GM18511 (cell line): ENCODE measurements around the gene ATP8A2.
"Not testable (repeated sequence)": the region's sequence is repeated elsewhere in the genome, so short reads cannot be mapped to it uniquely, and the experiment has no call there.

Experiments
- ATAC-seq: cut with Tn5 transposase; IDR thresholded peaks from one replicate; pipeline ENCODE4 v1.9.1; 2021; ENCODE audit warnings: mild to moderate bottlenecking, moderate library complexity; ENCODE audit not compliant: unreplicated experiment

The ATP8A2 gene

DNA sequence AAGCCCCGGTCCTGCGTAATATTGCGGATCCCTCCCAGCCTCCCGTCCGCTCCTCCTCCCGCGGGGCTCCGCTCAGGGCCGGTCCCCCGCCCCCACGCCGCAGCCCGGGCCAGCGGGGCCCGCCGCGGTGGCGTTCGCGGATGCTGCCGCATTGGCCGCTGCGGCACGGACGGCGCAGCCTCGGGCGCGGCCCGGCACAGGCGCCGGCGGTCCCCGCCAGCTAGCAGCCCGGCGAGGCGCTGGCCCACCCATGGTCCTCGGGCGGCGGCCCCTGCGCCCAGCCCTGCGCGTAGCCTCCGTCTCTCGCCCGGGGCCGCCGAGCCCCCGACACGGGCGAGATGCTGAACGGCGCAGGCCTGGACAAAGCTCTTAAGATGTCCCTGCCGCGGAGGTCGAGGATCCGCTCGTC, at the start of gene ATP8A2:
ATP8A2 (plus strand) TSS at position 100 of the 409 bp plus-strand sequence; CDS start at position 339, 239 bp downstream.
- no peak for ATAC-seq

DNA sequence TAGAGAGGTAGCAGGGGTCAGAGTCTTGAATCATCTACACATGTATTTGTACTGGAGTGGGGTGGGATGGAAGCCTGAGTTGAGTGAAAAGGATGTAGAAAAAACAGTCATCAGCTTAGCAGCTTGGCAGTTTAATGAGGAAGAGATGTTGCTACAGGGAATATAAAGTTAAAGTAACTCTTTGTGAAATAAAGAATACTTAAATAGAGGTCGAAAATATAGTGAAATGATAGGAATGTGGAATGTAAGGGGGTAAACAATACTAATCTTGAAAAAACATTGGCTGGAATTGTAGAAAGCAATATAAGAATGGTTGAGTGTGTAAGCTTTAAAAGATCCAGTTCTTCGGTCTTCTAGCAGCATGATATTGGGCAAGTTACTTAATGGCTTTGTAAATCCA, 47.7 kb upstream of the ATP8A2 start:
- no peak for ATAC-seq

DNA sequence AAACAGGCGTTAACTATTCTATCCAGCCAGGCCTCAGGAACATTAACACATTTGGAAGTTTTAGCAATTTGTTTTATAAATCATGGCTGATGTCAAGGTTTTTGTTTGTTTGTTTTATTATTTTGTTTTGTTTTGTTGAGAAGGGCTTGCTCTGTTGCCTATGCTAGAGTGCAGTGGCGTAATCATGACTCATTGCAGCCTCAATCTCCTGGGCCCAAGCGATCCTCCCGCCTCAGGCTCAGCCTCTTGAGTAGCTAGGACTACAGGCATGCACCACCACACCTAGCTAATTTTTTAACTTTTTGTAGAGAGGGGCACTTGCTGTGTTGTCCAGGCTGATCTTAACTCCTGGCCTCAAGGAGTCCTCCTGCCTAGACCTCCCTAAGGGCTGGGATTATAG, 42.1 kb upstream of the ATP8A2 start:
- no peak for ATAC-seq

DNA sequence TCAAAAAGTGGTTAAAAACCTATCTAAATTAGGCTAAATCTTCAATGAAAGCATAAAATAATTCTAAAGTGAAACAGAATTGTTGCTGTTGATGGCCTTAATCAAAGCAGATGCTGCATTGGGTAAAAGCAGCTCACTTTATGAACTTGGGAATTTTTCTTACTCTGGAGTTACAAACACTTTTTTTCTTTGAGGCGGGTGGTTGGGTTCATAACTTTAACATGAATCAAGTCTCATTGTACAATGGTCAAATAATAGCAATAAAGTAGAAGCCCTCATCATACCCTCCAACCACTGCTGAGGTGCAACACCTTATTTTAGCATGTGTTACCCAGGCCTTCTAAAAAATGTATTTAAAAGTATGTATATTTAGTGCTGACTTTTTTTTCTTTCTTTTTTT, 41.2 kb upstream of the ATP8A2 start:
- no peak for ATAC-seq

DNA sequence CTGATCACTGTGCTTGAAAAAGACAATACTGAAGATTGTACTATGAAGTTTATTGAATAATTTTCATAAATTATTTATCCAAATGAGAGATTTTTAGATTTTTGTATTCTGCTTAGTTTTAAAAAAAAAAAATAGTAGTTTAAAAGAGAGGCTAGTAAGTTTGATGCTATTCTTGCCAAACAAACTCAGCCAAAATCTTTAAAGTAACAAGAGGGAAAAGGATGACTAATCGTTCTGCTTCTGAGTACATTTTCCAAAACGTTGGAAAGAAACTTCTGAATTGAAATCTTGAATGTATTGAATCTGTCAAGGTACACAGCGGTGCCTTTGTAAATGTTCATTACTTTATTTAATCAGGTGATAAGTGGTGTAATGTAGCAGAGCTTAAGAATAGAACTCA, 35.9 kb upstream of the ATP8A2 start:
- no peak for ATAC-seq

DNA sequence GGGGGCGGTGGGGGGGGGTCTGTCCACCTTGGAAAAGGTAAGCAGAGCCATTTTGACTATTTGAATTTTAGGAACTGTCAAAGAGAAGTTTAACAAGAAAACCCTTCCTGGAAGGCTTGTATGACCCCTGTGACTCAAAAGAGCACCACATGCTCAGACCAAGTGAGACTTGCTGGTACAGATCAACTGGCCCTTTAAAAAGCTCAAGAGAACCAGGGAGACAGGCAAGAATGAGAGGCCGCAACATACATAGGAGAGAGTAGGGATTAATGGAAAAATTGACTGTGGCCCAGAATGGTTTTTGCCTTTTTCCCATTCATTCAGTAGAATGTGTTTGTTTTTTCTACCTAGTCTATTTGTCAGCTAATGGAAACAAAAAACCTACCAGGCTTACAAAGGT, 26.2 kb upstream of the ATP8A2 start:
- ATAC-seq: no peak

DNA sequence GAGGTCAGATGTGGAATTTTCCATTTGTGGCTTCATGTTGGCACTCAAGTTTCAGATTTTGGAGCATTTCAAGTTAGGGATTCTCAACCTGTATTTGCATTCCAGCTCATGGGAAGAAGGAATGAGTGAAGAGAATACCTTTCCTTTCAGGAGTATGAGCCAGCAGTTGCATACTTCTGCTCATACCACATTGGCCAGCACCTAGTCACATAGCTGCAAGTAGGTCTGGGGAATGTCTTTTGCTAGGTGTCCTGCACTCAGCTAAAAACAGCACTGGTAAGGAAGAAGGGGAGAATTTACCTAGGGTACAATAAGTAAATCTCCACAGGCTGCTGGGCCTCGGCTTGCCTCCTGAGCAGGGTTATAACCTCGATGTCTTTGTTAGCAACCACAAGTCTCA, 24.6 kb upstream of the ATP8A2 start:
- no peak for ATAC-seq

DNA sequence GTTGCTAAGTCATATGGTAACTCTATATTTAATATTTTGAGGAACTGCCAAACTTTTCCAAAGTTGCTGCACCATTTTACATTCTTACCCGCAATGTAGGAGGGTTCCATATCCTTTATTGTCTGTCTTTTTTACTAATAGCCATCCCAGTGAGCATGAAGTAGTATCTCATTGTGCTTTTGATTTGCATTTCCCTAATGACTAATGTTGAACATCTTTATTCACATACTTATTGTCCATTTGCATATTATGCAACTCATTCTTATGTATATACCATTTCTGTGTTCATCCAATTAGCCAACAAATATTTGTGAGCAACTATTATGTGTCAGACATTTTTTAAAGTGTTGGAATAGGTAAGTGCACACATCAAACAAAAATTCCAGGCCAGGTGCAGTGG, 20.4 kb upstream of the ATP8A2 start:
- ATAC-seq: no peak

DNA sequence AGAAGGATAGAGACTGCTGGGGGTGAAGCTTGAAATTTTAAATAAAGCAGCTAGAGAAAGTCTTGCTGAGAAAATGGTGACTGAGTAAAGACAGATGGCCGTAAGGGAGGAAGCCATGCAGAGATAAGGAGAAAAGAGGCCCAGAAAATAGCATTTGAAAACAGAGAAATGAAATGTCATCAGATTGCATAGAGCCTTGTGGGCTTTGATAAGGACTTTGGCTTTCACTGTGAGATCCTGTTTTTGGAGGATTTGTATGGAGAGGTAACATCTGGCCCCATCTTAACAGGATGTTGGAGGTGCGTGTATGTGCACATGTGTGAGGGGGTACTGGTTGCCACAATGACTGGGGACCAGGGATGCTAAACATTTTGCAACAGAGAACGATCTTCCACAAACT, 19.5 kb upstream of the ATP8A2 start:
- no peak for ATAC-seq

DNA sequence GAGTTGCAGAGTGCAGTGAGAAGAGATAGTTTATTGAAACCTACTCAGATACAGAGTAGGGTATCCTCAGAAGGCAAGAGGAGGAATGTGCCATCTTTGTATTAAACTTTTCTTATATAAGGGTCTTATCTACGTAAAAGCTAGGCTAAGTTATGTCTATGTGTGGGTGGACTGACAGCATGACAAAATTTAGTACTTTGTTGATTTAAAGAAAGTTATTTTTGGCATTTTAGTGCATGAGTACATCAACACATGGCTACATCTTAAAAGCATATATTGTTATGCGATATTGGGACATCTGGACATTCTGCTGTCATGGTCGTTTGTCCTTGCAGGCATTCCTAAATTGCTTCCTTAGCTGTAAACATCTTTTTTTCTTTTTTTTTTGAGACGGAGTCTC, 19.0 kb upstream of the ATP8A2 start:
- no peak for ATAC-seq

DNA sequence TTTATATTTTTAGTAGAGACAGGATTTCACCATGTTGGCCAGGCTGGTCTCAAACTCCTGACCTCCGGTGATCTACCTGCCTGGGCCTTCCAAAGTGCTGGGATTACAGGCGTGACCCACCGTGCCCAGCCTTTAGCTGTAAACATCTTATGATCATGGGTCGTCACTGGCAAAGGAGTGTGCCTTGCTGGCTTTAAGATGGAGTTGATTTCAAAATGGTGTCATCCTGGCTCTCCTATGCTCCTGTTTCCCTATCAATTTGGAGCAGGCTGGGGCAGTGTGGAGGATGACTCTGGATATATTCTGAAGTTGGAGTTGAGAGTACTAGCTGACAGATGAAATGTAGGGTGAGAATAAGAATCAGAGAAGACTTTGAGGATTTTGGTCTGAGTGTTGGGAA, 18.4 kb upstream of the ATP8A2 start:
- ATAC-seq: no peak

DNA sequence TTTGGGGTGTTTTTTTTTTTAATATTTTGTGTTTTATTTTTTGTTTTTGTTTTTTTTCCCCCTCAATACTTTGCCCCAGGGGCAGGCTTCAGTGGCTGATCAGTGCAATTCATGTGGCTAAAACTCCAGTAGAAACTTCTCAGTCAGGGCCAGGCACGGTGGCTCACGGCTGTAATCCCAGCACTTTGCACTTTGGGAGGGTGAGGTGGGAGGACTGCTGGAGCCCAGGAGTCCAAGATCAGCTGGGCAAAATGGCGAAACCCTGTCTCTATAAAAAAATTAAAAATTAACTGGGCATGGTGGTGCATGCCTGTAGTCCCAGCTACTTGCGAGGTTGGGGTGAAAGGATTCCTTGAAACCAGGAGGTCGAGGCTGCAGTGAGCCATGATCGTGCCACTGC, 17.4 kb upstream of the ATP8A2 start:
- no peak for ATAC-seq

DNA sequence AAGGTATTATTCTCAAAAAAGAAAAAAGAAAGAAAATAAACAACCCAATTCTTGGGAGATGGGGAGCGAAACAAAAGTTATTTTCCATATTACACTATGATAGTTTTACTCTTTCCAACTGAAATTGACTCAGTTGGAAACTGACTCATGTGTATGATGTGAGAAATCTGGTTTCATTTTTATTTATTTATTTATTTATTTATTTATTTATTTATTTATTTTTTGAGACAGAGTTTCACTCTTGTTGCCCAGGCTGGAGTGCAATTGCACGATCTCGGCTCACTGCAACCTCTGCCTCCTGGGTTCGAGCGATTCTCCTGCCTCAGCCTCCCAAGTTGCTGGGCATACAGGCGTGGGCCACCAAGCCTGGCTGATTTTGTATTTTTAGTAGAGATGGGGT, 11.3 kb upstream of the ATP8A2 start:
- not testable (repeated sequence) for ATAC-seq

DNA sequence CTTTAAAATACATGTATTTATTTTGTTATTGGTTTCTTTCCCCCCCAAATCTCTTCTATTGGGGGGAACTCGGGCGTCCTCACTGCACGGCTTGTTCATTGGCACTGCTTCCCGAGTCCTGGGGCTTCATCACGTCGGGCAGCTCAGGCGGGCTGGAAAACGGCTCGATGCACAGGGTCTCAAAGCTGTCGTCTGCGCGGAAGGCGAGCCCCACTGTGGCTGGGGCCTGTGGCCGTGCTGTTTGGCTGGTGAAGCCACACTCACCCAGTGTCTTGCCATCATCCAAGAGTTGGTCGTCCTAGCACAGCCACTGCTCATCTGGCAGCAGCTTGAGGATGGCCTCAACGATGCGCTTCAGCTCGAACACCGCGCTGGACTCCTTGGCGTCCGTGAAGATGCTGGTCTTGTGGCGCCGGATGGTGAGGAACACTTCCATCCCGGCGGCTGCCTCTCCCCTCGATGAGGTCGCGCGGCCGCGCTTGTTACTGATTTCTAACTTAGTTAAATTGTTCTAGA, 6.0 kb upstream of the ATP8A2 start:
- ATAC-seq: no peak

DNA sequence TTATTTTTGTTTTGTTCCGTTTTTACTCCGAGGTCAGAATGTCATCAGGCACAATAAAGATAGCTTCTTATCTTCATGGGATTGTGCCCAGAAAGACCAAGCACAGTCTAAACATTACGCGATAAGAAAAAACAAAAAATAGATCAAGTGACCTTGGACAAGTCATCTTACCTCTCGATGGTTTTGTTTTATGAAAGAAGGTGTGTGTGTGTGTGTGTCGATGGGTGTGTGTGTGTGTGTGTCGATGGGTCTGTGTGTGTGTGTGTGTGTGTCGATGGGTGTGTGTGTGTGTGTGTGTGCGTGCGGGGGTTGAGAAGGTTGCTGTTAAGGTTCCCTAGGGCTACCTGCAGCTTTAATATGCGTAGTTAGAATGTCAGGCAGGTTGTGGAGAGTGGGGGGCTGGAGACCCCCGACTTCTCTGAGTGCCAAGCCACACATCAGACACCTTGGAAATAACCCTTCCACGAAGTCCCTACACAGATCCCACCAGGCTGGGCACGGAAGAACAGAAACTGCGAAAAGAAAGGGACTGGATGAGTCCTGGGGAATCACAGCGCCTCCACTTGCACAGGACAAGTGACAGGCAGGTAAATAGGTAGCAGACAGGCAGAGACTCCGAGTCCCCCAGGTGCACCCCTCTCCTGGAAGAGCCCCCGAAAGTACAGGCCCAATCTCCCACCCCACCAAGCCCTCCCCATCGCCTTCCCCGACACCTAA, 458 bp upstream of the ATP8A2 start:
- no peak for ATAC-seq

DNA sequence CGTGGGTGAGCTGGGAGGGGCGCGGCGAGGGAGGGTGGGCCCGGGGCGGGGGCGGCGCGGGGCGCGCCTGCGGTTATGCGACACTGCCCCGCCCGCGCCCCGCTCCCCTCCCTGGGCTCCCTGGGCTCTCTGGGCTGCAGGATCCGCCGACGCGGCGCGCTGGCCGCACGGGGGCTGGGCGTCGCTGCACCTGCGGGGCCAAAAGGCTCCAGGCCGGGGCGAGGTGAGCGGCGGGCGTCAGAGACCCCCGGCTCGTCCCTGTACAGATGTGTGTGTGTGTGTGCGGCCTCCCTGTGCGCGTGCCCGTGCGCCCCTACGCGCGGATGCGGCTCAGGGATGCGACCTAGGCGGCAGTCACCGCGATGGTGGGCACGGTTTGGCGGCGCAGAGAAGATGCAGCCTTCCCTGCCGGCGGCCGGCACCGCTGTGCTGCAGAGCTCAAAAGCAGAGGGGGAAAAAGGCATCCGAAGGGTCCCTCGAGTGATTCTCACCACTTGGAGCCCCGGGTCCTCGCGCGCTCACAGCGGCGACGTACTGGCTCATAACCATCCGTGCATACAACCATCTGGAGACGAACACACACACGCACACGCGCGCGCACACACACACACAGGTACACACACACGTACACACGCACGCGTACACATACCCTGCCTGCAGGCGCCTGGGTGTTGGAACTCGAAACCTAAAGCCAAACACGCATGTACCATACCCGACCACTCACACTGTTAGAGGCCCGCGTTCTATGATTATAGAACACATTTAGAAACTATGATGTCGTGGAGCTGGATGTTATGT, 709 bp downstream of the ATP8A2 start:
- ATAC-seq: no peak

DNA sequence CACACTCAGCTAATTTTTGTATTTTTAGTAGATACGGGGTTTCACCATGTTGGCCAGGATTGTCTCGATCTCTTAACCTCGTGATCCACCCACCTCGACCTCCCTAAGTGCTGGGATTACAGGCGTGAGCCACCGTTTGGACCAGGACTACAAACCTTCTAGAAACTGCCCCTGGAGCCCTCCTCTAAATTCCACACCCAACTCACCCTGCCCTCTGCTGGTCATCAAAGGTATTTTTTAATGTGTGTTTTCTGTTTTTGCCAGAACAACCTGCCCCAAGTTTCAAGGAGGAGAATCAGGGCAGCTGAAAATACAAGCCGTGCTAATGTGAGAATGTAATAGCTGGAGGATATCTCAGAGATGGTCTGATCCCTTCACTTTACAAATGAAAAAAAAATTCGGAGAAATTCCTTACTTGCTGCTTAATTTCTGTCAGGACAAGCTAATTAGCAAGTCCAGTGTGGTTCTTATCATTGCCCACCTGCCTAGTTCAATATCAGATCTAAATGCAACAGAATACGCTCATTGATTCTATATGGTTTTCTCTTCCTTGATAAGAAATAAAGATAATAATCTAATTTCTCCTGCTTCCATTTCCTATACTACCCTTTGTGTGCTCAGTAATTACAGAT, 4.1 kb downstream of the ATP8A2 start:
- ATAC-seq: peak; percentile 48

DNA sequence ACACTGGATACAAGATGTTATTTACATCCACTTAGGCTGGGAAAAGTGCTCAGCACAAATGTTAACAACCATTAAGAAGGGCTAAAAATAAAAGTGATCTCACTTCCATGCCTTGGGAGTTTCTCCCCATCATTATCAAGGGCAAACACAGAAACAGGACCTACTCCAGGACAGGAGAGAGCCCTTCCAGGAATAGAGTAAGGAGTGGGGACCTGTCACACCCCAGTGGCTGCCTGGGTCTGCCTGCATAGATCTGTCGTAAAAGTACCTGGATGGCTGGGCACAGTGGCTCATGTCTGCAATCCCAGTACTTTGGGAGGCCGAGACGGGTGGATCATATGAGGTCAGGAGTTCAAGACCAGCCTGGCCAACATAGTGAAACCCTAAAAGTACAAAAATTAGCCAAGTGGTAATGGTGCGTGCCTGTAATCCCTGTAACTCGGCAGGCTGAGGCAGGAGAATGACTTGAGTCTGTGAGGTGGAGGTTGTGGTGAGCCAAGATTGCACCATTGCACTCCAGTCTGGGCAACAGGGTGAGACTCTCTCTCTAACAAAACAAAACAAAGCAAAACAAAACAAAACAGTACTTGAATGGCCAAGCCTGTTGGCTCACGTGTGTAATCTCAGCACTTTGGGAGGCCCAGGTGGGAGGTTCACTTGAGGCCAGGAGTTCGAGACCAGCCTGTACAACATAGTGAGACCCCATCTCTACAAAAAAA, 5.6 kb downstream of the ATP8A2 start:
- no peak for ATAC-seq

DNA sequence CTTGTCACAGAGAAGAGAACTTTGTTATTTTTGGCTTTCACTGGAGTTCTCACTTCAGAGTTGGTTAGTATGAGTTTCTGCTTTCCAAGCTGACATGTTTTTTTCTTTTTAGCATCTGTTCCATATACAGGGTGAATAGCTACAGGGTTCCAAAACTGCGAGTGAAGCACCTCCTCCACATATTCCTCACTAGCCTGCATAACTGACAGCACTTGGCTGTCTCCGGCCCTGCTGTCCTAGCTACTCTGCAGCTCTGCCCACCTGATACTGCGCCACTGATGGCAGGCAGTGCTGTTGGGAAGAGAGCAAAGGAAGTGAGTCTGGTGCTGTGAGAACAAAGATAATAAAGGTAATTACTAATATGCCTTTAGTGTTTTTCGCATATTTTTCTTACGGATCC, 6.8 kb downstream of the ATP8A2 start:
- no peak for ATAC-seq

DNA sequence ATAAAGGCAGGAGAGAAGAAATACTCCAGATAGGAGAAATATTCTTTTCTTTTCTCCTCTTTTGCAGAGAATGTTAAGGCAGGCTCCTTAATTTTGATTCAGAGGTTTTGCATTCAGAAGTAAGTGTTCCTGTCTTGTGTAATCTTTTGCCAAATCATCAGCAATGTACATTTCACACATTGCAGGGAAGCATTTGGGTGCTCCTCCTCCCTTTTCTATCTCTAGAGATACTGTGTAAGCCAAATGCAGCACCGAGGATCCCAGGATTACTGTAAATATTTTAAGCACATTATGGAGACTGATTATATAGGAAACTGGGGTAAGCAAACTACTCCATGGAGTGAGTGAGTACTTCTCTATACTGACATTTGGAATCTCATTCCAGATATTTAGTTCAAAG, 7.2 kb downstream of the ATP8A2 start:
- ATAC-seq: no peak

DNA sequence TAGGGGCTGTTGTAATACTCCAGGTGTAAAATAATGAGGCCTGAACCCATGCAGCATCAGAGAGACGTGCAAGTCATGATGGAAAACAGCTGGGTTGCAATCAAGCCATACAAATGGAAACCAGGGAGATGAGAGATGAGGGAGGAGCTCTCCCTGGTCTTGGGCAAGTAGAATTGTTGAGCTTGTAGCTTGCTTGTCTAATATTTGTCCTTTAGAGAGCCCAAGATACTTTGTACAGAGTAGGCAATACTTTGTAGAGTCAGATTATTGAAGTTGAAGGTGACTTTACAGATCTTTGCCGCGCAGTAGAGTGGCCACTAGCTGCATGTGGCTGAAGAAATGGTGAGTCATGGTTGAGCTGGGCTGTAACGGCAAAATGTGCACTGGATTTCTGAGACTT, 8.3 kb downstream of the ATP8A2 start:
- ATAC-seq: no peak
